MM.1S (cell line): ENCODE results near the gene FAM131C.

Source experiments
- DNase-seq: peaks from one replicate; pipeline ENCODE4 v3.0.0-alpha.2; 2015
- H2AFZ ChIP-seq: fragments of 300-600 bp; sonication (generic); 2 replicates; pipeline ENCODE4 v1.6.0; 2016; ENCODE audit warnings: antibody characterized with exemption, low read length
- H3F3A ChIP-seq: fragments of 300-600 bp; sonication (generic); 2 replicates; pipeline ENCODE4 v1.6.1; 2016; ENCODE audit warnings: mild to moderate bottlenecking, antibody characterized with exemption, low read length, moderate library complexity, mixed read lengths; ENCODE audit not compliant: insufficient read depth
- H3K27ac ChIP-seq: fragments of 300-600 bp; sonication (generic); 2 replicates; pipeline ENCODE4 v1.5.1; 2016; ENCODE audit warnings: mild to moderate bottlenecking, low read length
- H3K27me3 ChIP-seq: fragments of 300-600 bp; sonication (generic); replicated peaks from 2 replicates; pipeline ENCODE4 v1.6.0; 2016; ENCODE audit warnings: low read length; ENCODE audit not compliant: insufficient read depth
- H3K36me3 ChIP-seq: fragments of 300-600 bp; sonication (generic); replicated peaks from 2 replicates; pipeline ENCODE4 v1.6.1; 2016; ENCODE audit warnings: mild to moderate bottlenecking, low read length, mixed read lengths; ENCODE audit not compliant: insufficient read depth
- H3K4me1 ChIP-seq: fragments of 300-600 bp; sonication (generic); 2 replicates; pipeline ENCODE4 v1.6.1; 2016; ENCODE audit warnings: low read length, mixed read lengths
- H3K4me2 ChIP-seq: fragments of 300-600 bp; sonication (generic); 2 replicates; pipeline ENCODE4 v1.6.0; 2016; ENCODE audit warnings: low read depth, low read length
- H3K4me3 ChIP-seq: fragments of 300-600 bp; sonication (generic); 2 replicates; pipeline ENCODE4 v1.5.1; 2016; ENCODE audit warnings: low read length, mixed read lengths
- H3K79me2 ChIP-seq: fragments of 300-600 bp; sonication (generic); 2 replicates; pipeline ENCODE4 v1.6.1; 2016; ENCODE audit warnings: mixed run types, low read length, mixed read lengths
- H3K9ac ChIP-seq: fragments of 300-600 bp; sonication (generic); 2 replicates; pipeline ENCODE4 v1.6.1; 2016; ENCODE audit warnings: low read length, mixed read lengths
- H3K9me2 ChIP-seq: fragments of 300-600 bp; sonication (generic); replicated peaks from 2 replicates; pipeline ENCODE4 v1.6.1; 2016; ENCODE audit warnings: mild to moderate bottlenecking, low read length, mixed read lengths; ENCODE audit not compliant: insufficient read depth
- H3K9me3 ChIP-seq: fragments of 300-600 bp; sonication (generic); replicated peaks from 2 replicates; pipeline ENCODE4 v1.6.1; 2016; ENCODE audit warnings: mild to moderate bottlenecking, low read length, mixed read lengths; ENCODE audit not compliant: insufficient read depth
- H4K20me1 ChIP-seq: fragments of 300-600 bp; sonication (generic); 2 replicates; pipeline ENCODE4 v1.6.1; 2016; ENCODE audit warnings: mild to moderate bottlenecking, low read length, moderate library complexity, mixed read lengths; ENCODE audit not compliant: insufficient read depth
- CTCF ChIP-seq: fragments of 300-600 bp; sonication (generic); IDR thresholded peaks from 2 replicates; pipeline ENCODE4 v1.5.1; 2016; ENCODE audit warnings: antibody characterized with exemption, low read length, mixed read lengths
- EZH2 ChIP-seq: fragments of 300-600 bp; sonication (generic); optimal IDR thresholded peaks from 2 replicates; pipeline ENCODE3; 2017; ENCODE audit warnings: low read depth, mild to moderate bottlenecking, antibody characterized with exemption, low read length, mixed read lengths
- EZH2phosphoT487 ChIP-seq: fragments of 300-600 bp; sonication (generic); IDR thresholded peaks from 2 replicates; pipeline ENCODE4 v1.6.1; 2018; ENCODE audit warnings: antibody characterized with exemption, low read length

Gene FAM131C

GRCh38 chr1:16120940-16121410 lies 47.5 kb upstream of the FAM131C start:
- Histone ChIP-seq H3K9me3 (no peaks in the 10 kb centered on the region), H3K9me2 (no peaks in the 10 kb centered on the region), H3K36me3 (no peaks in the 10 kb centered on the region), H3K4me2 (no peak overlapping the region), H3K27me3 (peaks cover 92% of the 10 kb centered on the region), H3K4me3 (no peak overlapping the region), H3F3A (no peaks in the 10 kb centered on the region), H3K4me1 (no peaks in the 10 kb centered on the region), H3K27ac (no peak overlapping the region), H2AFZ (no peak overlapping the region), H3K9ac (no peak overlapping the region), H3K79me2 (no peaks in the 10 kb centered on the region), H4K20me1 (no peaks in the 10 kb centered on the region)
- no peak for TF ChIP-seq EZH2phosphoT487
- TF ChIP-seq CTCF: no peak
- no peak for TF ChIP-seq EZH2
- no peak for DNase-seq

GRCh38 chr1:16120407-16120806 lies 47.0 kb upstream of the FAM131C start:
- Histone ChIP-seq H3K4me2 (no peak overlapping the region), H3K79me2 (no peaks in the 10 kb centered on the region), H3K4me1 (no peaks in the 10 kb centered on the region), H3K27ac (no peak overlapping the region), H2AFZ (no peak overlapping the region), H3K9me3 (no peaks in the 10 kb centered on the region), H3K36me3 (no peaks in the 10 kb centered on the region), H4K20me1 (no peaks in the 10 kb centered on the region), H3K9me2 (no peaks in the 10 kb centered on the region), H3F3A (no peaks in the 10 kb centered on the region), H3K27me3 (peaks cover 90% of the 10 kb centered on the region), H3K4me3 (no peak overlapping the region), H3K9ac (no peak overlapping the region)
- no peak for TF ChIP-seq CTCF
- TF ChIP-seq EZH2phosphoT487: no peak
- no peak for TF ChIP-seq EZH2
- DNase-seq: no peak

- Histone ChIP-seq H3F3A (no peaks in the 10 kb centered on the region), H4K20me1 (no peaks in the 10 kb centered on the region), H3K9me2 (no peaks in the 10 kb centered on the region), H3K79me2 (no peaks in the 10 kb centered on the region), H3K4me2 (no peak overlapping the region), H3K4me1 (no peaks in the 10 kb centered on the region), H3K9me3 (no peaks in the 10 kb centered on the region), H2AFZ (no peak overlapping the region), H3K36me3 (no peaks in the 10 kb centered on the region), H3K4me3 (no peak overlapping the region), H3K9ac (no peak overlapping the region), H3K27me3 (peaks cover 90% of the 10 kb centered on the region), H3K27ac (no peak overlapping the region)
- no peak for DNase-seq
- TF ChIP-seq EZH2phosphoT487 (no peak), EZH2 (no peak), CTCF (no peak)
These were observed 46.5 kb upstream of the FAM131C start for GRCh38 chr1:16119926-16120325.

GRCh38 chr1:16119504-16119903 lies 46.1 kb upstream of the FAM131C start:
- H3K36me3 ChIP-seq: no peaks in the 10 kb centered on the region
- H3K9ac ChIP-seq: no peak overlapping the region
- DNase-seq: no peak
- no peaks in the 10 kb centered on the region for H3F3A ChIP-seq
- H4K20me1 ChIP-seq: no peaks in the 10 kb centered on the region
- no peaks in the 10 kb centered on the region for H3K4me1 ChIP-seq
- H2AFZ ChIP-seq: no peak overlapping the region
- no peaks in the 10 kb centered on the region for H3K79me2 ChIP-seq
- H3K9me2 ChIP-seq: no peaks in the 10 kb centered on the region
- H3K4me2 ChIP-seq: no peak overlapping the region
- no peak overlapping the region for H3K4me3 ChIP-seq
- peaks cover 90% of the 10 kb centered on the region for H3K27me3 ChIP-seq
- no peaks in the 10 kb centered on the region for H3K9me3 ChIP-seq
- TF ChIP-seq CTCF: no peak
- TF ChIP-seq EZH2: no peak
- no peak for TF ChIP-seq EZH2phosphoT487
- no peak overlapping the region for H3K27ac ChIP-seq
